GM18520 (cell line): ENCODE data around the gene ADGRL2.

Experiments used
- ATAC-seq: cut with Tn5 transposase; IDR thresholded peaks from one replicate; pipeline ENCODE4 v1.9.1; 2021; ENCODE audit not compliant: unreplicated experiment

The ADGRL2 gene

DNA sequence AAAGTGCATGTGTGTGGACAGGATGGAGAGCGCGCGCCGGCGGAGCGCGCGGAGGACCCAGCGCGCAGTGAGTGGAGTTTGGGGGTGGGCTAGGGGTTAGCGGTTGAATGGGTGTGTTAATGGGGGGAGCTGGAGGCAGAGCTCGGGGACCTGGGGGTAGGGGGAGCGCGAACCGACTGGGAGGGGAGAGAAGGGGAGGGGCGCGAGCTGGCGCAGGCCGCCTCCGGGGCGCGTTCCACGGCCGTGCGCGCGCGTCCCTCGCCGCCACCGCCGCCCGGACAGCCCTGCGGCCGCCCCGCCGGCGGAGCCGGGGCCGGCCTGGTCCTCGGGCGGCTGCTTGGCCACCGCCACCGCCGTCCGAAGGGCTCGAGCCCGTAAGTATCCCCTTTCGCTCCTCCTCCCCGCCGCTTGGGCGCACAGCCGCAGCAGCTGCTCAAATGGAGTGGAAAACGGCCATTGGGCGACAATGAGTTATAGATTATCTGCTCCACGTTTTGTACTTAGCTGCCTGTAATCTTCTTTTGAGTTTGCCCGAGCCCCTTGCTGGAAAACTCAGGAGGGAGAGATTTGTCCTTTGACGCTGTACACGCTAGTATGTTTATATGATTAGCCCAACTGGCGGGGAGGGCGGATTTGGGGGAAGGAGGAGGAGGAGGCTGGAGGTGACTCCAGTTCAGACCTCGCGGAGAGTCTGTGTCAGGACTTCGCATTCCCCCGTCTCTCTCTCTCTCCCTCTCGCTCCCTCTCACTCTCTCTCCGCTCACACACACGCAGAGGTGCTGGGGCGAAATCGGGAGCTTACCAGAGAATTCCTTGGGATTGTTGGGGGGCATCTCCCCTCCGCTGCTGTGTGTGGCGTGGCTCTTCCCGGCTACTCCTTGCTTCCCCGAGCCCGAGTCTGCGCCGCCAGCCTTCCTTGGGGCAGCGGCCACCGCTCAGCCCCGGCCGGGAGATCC, at the start of gene ADGRL2:
Gene ADGRL2 (plus strand): TSS at position 240 of the 956 bp plus-strand sequence. CDS start 36,051 bp downstream, outside the sequence.
- no peak for ATAC-seq

DNA sequence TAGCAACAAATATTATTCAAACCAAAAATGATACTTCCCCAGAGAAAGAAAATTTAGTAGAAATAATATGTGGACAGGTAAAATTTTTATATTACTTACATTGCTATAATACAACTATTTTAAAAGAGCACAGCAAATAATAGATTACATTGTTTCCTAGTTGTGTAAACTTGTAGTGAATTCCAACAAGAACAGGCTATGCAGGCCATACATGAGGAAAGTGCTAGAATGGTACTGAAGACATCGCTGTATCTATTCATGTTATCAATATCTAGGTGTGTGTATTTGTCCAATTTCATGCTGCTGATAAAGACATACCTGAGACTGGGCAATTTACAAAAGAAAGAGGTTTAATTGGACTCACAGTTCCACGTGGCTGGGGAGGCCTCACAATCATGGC, 47.9 kb upstream of the ADGRL2 start:
- ATAC-seq, result no peak

DNA sequence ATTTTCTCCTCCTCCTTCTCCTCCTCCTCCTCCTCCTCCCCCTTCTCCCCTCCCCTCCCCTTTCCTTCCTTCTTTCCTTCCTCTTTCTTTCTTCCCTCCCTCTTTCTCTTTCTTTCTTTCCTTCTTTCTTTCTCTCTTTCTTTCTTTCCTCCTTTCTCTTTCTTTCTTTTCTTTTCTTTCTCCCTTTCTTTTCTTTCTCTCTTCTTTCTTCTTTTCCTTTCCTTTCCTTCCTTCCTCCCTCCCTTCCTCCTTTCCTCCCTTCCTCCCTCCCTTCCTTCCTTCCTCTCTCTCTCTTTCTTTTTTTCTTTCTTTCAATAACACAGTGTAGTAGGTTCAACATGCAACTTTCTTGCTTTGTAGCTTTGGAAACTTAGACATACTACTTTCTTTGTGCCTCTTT, 46.3 kb upstream of the ADGRL2 start:
- no peak for ATAC-seq

DNA sequence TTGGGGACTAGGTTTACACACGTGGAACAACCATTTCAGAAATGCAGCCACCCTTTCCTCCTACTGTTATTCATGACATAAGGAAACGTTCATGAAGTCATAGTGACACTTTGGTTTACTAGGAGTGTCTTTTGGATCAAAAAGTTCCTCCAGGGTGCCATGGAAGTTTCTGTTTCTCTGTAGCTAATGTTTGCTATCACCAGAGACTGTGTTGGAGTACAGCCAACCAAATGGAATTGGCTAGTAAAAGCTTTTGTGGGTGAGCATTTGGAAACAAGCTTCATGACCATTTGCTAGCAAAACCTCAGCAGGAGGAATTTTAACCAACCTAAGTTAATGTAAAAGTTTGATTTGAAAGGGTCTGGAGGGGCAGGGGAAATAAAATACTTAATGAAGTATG, 43.9 kb upstream of the ADGRL2 start:
- ATAC-seq, result no peak

DNA sequence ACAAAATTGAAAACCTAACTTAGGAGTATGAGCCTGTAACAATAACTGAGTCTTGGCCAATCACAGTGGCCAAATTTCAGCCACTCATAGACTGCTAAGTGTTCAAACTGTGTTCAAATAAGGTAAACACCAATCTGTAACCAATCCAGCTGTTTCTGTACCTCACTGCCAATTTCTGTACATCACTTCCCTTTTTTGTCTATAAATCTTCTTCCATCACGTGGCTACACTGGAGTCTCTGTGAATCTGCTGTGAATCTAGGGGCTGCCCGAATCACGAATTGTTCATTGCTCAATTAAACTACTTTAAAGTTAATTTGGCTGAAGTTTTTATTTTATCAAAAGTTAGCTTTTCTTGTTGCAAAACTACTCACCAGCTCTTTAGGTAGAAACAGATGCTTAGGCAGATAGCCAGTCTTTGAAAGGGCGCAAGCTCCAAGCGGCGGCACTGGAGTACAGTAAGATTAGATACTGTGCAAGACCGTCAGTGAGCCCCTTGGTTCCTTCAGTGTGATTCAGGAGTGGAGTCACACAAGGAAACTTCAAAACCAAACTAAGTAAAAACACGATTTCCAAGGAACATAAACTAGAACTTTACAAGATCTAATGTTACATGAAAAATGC, 43.2 kb upstream of the ADGRL2 start:
- ATAC-seq, result no peak

DNA sequence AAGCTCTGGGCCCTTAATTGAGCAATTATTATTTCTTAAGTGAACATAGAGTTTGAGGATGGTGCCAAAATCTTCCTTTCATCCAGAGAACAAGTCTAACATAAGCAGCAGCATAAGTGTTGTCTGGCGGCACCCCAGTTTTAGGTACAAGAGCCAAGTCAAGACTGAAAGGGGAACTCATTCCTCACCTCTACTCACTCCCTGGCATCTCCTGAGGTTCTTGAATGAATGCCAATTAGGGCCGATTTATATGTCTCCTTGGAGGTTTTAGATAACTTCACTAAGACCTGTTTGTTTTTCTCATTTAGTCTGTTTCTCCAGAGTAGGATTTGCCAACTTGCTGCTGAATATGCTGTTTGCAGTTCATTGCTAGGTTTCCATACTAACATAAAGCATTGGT, 42.6 kb upstream of the ADGRL2 start:
- no peak for ATAC-seq

DNA sequence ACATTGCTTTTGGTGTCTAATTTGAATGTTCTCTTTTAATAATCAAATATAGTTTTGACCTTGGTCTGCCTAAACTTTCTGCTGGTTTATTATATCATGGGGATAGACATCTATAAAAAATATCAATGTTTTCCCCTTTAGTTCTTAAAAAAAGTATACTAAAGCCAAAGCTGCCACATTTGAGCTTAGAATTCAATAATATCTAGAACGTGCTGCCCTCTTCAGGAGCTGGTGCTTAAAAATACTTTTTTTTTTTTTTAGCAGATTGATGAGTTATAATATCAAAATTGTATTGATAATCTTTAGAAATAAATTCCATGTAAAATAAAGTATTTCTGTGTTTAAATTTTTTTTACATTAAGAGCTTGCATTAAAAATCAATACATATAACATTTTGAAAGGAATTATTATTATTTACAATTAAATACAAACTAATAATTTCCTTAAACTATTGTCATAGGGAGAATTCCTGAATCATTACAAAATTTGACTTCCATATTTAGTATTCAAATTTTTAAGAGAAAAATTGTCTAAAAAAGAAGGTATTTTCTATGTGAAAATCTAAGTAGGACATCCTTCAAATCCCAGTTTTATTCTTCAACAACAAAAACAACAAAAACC, 40.1 kb upstream of the ADGRL2 start:
- no peak for ATAC-seq

DNA sequence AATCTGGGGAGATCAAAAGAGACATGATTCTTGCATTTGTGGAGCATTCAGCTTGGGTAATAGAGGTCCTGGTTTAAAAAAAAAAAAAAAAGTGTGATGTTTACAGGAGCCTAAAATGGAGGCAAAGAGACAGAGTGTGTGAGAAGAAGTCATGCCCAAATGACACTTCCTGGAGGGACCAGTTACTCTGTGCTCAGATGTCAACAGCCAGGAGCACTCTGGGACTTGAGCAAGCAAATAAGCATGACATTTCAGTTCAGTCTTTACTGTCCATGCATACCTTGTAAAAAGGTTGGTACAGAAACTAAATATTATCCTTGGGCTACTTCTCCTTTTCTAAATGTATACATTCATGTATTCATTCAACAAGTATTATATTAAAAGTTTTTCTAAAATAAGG, 25.2 kb upstream of the ADGRL2 start:
- no peak for ATAC-seq

DNA sequence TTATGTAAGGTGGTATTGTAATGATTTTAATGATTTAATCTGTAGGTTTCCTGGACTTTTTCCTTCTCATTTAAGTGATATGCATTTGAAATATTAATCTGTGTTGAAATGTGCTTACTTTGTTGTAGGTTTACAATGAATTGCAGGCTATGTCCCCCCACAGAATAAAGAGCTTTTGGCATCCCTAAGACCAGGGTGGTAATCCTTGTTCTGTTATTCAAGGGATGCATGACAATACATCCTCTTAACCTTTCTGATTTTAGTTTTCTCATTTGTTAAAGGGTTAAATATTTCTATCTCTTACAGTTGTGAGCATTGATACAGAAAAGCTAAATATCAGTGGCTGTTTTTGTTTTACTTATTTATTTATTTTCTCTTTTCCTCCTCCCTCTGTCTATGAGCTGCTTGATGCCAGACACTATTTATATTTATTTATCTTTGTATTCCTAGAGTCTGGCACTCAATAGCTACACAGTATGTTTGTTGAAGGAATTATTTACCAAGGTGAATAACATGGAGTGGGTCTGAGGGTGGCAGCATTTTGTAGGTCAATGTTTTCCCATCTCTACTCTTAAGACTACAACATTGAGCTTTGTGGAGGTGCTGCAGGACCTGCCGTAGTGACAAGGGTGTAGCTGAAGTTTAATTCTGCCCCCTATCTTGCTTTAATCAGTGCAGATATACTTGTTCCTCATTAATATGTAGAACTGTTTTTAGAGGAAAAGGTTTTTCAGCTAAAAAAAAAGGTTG, 19.9 kb upstream of the ADGRL2 start:
- no peak for ATAC-seq

DNA sequence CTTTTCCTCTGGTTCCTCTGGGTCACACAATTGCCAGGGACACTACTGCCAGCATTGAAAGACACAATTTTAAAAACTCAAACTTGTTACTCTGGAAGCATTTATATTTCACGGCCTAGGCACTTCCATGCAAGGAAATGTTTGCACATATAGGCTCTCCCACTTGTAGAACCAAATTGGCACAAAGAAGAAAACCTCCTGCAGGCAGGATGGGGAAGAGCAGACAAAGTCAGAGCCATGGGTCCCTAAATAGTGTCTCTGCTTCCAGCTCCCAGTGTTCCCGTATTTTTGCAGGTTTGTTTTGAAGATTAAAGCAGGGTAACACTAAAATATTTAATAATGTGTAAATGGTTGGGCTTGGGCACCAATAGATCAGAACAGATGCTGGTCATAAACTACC, 19.0 kb upstream of the ADGRL2 start:
- ATAC-seq, result no peak

DNA sequence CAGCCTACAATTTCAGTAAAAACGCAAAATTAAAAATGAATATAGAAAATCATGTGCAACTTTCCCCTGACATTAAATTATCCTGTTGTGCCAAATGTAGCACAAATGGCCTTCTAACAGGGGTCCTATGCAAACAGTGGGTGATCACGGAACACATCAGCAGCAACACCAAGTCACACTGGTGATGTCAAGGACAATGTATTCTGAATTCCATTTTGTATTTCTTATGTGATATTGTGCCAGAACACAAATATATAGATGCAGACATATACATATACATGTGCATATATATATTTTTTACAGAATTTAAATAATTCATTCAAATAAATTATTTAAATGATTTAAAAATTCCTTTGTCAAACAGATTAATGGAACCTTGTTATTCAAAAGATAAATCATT, 8.6 kb upstream of the ADGRL2 start:
- ATAC-seq, result no peak

DNA sequence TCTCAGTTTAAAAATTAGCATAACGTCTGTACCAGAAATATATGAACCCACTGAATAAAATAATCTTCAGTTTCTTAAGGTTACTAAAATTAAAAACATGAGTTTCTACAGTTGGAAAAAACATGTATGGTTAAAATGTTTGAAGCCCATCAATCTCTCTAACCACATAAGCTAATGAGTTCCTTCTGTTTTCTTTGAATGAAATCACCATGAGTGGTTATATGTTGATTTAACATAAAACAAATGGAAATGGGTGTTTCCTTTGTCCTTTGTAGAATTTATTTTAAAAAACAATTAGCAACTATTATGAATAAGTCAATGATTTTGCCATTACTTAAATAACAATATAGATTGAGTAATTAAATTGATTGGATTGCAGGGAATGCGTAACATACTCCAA, 3.0 kb upstream of the ADGRL2 start:
- ATAC-seq, result no peak

DNA sequence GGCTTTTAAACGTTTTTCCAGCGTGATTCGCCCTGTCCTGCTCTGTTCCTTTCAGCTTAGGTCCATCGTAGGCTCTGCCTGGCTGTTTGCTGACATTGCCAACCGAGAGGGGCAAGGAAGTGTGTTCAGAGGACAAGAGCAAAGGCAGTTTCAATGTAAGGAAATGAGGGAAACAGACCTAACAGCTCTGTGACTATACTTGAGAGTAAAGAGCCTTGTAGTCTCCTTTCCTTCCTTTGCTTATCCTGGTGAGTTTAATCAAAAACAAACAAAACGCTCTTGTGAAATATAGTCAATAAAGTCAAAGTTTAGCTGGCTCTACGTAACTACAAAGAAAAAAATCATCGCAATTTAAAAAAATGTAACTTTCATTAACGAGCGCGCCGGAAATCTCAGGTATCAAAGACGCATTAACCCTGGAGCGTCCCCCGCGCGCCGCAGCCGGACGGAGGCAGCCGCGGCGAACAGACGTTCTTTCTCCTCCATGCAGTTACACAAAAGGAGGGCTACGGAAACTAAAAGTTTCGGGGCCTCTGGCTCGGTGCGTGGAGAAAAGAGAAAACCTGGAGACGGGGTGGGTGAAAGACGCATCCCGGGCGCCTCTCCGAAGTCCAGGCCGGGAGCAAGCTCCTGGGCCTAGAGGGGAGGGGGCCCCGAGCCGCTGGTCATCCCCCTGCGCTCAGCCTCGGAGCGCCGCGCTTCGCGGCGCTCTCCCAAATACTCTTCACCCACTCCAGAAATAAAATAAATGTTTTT, 617 bp upstream of the ADGRL2 start:
- no peak for ATAC-seq

DNA sequence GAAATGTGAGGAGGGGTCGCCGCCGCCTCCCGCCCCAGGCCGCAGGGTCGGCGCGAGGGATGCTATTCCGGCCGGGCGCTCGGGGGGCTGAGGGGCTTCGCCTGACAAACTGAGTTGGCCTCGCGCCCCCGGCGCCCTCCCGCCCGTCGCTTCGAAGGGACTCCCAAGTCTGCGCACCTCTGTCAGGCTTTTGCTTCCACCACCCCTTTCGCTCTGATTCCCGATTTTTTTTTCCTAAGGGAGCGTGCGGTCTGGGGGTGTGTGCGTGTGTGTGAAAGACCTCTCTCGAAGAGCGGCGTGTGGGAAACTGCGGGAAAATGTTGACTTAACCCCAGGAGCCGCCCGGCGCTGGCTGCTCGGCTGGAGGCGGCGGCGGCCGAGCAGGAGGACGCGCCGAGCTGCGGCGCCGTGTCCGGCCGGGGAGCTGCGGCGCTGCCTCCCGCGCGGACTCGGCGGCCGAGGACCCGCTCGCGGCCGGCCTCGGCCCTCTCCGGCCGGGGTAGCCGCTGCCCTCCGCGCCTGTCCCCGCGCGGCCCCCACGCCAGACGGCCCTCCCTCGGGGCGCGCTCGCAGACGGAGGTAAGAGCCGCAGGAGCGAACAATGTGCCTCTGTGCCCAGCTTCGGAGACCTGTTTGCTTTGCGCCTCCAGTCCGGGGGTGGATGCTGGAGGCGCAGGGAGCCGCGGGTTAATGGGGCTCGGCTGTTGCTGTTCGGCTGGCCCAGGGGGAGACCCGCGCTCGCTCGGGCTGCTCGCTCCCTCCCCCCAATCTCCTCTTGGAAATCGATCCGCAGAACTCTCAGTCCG, 1.1 kb downstream of the ADGRL2 start:
- ATAC-seq, result no peak

DNA sequence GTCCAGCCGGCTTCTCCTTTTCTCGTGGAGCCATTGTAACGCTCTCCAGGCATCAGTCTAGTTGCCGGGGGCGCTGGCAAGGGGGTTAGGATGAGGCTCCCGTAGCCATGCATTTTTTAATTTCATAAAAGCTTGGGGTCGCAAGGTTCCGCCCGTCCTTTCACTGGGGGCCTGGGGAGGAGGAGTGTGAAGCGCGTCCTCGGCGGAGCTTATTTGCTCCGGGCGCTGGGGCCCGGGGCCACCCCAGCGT, 1.6 kb downstream of the ADGRL2 start:
- no peak for ATAC-seq

DNA sequence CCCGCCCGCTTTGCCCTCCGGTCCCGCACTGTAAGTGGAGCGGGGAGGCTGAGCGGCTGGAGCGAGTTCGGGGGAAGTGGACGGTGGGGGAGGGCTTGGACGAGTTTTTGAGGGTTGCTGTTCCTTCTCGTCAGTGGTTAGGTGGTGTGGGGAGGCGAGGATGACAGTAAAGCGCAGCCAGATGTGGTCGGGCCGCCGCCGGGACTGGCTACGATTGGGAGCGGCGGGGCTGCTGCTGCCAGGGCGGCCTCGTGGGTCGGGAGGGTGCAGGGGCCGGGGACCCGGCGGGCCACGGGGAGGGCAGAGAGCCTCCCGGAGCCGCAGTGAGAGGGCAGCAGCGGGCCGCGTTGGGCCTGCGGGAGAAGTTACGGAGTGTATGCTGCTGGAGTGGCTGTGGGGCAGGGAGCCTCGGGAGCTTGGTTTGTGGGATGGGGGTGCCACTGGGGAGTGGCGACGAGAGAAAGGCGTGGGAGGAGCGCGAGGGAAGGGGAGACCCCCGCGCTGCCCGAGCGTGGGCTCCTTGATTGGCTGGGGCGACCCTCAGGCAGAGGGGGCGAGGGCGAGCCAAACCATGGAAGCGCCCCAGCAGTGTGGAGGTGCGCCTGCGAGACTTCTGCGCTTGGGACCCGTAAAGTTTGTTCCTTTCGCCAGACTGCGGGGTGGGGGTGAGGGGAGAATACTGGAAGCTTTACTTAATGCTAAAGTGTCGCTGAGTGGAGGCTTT, 2.1 kb downstream of the ADGRL2 start:
- ATAC-seq, result no peak

DNA sequence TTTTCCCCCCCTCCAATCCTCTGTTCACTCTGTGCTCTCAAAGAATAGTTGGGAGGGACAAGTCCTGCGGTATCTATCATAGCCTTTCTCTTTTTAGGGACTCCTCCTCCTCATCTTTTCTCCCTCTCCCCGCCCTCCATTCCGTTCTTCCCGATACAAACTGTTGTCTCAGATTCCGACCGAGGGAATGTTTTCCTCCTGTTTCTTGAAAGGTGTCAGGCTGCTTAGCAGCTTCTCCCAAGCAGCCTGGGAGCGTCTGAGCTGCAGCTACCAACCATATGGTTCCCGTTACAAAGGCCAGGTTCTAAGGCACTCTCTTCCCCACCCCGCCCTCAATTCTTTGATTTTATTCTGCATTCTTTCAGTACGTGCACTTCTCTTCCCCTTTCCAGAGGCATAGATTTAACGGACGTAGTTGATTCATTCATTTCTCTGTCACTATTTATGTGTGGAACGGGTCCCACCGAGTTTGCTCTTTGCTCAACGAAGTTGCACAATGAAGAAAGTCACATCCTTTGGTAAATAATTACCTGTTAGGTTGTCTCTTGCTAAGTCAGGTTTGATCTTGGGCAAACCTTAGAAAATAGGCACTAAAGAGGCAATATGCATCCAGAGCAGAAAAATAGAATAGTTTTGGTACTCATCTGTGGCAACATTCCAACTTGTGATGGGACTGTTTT, 2.8 kb downstream of the ADGRL2 start:
- ATAC-seq, result no peak

DNA sequence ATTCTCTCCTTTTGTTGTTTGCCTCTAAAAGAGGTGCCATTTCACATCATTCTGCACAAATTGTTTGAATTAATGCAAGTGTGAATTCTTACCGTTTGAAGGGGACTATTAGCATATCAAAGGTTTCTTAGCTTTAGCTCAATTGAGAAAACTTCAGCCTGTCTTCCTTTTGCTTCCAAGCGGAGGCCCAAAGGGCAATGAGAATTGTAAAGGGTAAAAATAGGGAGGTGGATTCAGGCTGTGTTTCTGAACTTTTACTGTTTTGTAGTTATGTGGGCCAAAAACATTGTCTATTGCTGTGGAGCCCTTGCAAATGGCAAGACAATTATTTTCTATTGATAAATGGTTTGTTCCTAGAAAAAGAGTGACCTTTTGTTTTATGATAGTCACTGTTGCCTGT, 3.6 kb downstream of the ADGRL2 start:
- no peak for ATAC-seq
